Putamen (tissue), 1 donor: Measurements from ENCODE around the gene SRPK2.
"Not testable (repeated sequence)": the region's sequence is repeated elsewhere in the genome, so short reads cannot be mapped to it uniquely, and the experiment has no call there.

Experiments used
- DNase-seq: peaks from one replicate; pipeline ENCODE4 v3.0.0-alpha.2; 2016; ENCODE audit warnings: low spot score

Gene SRPK2

DNA sequence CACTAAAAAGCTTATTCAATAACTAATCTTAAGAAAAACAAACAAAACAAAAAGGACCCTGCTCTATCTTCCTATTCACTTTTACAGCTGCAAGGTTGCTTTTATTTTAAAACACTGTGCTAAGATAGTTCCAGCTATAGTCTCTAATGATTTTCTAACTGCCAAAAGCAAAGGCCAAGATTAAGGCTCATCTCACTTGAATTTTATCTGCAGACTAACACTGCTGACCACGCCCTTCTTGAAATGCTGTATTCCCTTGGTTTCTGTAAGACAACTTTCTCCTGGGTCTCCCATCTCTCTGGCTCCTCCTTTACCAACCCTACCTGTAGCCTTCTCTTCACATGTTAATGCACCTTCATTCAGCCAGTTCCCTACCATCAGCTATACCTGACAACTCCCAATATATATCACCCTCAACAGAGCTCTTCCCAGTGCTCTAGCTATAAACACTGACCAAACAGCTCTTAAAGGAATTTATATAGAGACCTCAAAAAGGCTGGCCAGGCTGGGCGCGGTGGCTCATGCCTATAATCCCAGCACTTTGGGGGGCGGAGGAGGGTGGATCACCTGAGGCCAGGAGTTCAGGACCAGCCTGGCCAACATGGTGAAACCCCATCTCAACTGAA, 11.7 kb downstream of the SRPK2 start:
- DNase-seq, result no peak

DNA sequence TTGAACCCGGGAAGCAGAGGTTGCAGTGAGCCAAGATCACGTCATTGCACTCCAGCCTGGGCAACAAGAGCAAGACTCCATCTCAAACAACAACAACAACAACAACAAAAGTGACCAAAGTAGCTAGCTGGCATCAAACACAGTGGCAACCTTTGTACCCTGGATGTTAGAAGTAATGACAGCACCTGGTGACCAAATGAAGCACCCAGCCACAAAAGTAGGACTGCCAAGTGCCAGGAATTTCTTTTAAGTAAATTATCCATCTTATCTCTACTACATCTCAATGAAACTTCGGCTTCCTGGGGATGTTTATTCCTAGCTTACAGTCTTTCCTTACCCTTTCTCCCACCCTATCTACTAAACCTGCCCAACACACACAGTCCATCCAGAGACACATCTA, 18.8 kb downstream of the SRPK2 start:
- DNase-seq, result no peak

DNA sequence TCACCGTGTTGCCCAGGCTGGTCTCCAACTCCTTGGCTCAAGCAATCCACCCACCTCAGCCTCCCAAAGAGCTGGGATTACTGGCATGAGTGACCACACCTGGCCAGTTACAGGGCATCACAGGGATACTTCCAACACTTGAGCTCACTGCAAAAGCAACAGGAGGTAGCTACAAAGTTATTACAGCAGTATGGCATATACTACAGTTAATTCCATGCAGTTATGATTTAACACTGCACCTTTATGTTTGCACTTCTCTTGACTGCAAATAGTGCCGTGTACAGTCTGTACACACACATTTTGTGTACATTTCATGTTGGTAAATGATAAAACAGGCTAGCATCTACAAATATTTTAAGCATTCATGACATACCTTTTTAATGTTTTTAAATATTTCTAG, 21.3 kb downstream of the SRPK2 start:
- DNase-seq, result no peak

DNA sequence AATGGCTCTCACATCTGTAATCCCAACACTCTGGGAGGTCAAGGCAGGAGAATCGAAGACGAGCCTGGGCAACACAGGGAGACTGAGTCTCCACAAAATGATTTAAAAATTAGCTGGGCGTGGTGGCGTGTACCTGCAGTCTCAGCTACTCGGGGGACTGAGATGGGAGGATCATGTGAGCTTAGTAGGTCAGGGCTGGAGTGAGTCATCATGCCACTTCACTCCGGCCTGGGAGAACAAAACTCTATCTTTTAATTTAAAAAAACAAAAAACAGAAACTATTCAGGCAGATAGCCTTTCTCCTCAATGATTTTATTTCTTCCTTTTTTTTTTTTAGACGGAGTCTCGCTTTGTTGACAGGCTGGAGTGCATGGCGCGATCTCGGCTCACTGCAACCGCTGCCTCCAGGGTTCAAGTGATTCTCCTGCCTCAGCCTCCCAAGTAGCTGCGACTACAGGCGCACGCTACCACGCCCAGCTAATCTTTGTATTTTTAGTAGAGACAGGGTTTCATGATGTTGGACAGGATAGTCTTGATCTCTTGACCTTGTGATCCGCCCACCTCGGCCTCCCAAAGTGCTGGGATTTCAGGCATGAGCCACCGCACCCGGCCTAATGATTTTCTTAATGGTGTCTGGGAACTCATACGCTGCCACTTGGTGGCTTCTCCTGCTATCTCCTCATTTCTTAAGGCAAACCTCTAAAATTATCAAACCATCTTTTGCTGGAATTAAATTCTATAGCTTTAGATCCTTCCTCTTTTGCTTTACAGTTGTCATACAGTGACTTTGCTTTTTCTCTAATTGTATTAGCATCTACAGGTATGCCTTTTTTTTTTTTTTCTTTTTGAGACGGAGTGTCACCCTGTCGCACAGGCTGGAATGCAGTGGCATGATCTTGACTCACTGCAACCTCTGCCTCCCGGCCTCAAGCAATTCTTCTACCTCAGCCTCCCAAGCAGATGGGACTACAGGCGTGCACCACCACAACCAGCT, 22.9 kb downstream of the SRPK2 start:
- no peak for DNase-seq

DNA sequence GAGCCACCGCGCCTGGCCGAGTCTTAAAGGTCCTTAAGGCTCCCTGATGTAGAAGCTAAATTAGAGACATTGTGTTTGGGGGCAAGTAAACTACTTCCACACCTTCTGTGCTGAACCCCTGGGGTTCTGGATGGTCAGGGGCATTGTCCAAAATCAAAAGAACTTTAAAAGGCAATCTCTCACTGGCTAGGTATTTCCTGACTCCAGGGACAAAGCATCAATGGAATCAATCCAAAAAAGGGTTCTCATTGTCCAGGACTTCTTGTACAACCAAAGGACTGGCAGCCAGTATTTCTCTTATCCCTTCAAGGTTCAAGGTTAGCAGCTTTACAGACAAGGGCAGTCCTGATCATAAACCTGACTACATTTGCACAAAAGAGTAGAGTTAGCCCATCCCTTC, 24.0 kb downstream of the SRPK2 start:
- no peak for DNase-seq

DNA sequence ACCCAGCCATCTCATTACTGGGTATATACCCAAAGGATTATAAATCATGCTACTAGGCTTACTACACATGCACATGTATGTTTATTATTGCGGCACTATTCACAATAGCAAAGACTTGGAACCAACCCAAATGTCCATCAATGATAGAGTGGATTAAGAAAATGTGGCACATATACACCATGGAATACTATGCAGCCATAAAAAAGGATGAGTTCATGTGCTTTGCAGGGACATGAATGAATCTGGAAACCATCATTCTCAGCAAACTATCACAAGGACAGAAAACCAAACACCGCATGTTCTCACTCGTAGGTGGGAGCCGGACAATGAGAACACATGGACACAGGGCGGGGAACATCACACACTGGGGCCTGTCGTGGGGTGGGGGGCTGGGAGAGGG, 25.1 kb downstream of the SRPK2 start:
- not testable (repeated sequence) for DNase-seq

DNA sequence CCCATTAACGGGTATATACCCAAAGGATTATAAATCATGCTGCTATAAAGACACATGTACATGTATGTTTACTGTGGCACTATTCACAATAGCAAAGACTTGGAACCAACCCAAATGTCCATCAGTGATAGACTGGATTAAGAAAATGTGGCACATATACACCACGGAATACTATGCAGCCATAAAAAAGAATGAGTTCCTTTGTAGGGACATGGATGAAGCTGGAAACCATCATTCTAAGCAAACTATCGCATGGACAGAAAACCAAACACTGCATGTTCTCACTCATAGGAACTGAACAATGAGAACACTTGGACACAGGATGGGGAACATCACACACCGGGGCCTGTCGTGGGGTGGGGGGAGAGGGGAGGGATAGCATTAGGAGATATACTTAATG, 26.0 kb downstream of the SRPK2 start:
- not testable (repeated sequence) for DNase-seq

DNA sequence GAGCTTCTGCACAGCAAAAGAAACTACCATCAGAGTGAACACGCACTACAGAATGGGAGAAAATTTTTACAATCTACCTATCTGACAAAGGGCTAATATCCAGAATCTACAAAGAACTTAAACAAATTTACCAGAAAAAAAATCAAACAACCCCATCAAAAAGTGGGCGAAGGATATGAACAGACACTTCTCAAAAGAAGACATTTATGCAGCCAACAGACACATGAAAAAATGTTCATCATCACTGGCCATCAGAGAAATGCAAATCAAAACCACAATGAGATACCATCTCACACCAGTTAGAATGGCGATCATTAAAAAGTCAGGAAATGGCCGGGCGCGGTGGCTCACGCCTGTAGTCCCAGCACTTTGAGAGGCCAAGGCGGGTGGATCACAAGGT, 26.7 kb downstream of the SRPK2 start:
- DNase-seq, result not testable (repeated sequence)

DNA sequence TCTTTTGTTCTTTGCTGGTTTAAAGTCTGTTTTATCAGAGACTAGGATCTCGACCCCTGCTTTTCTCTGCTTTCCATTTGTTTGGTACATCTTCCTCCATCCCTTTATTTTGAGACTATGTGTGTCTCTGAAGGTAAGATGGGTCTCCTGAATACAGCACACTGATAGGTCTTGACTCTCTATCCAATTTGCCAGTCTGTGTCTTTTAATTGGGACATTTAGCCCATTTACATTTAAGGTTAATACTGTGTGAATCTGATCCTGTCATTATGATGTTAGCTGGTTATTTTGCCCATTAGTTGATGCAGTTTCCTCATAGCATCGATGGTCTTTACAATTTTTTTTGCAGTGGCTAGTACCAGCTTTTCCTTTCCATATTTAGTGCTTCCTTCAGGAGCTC, 28.6 kb downstream of the SRPK2 start:
- DNase-seq, result not testable (repeated sequence)

DNA sequence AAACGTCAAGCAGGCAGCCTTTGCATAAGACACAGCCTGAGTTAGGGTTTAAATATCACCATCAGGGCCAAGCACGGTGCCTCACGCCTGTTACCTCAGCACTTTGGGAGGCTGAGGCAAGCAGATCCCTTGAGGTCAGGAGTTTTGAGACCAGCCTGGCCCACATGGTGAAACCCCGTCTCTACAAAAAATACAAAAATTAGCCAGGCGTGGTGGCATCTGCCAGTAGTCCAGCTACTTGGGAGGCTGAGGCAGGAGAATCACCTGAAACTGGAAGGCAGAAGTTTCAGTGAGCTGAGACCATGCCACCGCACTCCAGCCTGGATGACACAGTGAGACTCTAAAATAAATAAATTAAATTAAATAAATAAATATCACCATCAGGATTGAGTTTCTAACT, 33.0 kb downstream of the SRPK2 start:
- no peak for DNase-seq

DNA sequence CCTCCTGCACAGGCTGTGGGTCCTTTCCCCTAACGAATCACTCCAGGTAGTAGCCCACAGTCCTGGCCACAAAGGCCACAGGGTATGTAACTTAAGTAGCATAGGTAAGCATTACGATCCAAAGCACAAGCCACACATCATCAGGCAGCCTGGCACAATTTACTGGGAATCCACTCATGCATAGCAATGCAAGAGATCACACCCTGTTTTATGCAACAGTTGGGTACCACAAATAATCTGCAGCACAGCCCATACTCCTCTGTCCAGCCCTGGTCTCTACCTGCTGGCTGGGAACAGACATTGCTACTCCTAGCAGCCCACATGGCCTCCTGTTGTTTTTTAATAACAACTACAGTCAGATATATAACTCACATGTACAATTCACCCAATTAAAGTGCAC, 34.3 kb downstream of the SRPK2 start:
- DNase-seq, result no peak

DNA sequence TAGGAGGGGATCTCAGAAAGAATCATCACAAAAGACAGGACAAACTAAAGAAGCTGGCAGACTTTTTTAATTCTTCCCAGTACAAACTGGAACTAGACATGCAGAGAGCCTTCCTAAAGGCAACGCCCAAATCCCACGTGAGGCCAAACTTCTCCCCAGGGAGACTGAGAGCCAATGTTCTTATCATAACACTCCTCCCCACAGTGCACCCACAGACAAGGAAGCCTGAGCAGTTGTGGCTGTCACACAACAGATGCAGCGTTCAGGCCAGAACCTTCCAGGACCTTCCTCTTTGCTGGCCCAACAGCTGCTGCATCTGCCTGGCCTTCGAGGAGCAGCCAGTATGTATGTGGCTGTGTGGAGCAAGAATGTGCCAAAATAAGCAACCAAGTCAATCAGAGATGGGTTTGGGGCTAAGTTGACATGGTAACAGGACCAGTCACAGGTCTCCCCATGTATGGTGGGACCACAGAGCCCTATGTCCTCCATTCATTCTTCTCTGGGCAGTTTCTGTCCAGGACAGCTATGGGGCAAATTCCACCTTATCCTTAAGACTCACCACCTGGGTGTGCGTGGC, 34.9 kb downstream of the SRPK2 start:
- DNase-seq, result no peak

DNA sequence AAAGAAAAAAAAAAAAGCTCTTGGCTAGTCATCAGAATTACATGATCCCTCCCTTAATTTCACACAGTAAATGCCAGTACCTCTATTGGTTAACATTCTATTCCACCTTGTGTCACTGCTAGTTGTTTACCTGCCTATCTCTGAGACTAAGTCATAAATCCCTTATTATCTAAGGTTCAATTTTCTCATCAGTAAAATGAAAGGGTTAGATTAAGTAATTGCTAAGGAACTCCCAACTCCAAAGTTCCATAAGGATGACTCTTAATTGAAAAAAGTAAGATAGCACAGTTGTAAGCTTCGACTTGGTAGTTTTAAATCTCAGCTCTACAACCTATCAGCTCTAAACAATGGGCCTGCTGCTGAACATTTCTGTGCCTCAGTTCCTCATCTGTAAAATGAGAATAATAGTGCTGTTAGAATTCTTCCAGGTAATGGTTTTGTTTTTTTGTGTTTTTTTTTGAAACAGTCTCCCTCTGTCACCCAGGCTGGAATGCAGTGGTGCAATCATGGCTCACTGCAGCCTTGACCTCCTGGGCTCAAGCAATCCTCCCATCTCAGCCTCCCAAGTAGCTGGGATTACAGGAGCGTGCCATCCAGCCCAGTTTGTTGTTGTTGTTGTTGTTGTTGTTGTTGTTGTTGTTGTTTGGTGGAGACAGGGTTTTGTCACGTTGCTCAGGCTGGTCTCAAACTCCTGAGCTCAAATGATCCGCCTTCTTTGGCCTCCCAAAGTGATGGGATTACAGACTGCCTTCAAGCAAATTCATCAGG, 35.6 kb downstream of the SRPK2 start:
- DNase-seq, result no peak

DNA sequence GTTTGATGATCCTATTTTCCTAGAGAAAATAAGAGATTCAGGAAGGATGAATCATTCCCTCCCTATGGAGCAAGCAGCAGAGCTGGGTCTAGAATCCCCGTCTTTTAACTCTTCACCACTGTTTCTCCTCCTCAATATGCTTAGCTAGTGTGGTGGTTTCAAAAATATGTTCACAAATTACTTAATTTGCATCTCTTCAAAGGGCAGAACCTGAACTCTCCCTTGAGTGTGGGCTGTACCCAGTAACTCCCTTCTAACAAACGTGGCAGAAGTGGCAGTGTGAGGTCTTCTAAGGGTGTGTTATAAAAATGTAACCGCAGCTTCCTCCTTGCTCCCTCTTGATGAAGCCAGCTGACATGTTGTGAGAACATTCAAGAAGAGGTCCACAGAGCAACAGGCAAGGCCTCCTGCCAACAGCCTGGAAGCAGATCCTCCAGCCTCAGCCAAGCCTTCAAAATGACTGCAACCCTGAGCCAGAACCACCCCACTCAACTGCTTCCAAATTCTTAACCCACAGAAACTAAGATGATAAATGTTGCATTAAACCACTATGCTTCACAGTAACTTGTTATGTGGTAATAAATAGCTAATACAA, 36.6 kb downstream of the SRPK2 start:
- peak; percentile 58 for DNase-seq

DNA sequence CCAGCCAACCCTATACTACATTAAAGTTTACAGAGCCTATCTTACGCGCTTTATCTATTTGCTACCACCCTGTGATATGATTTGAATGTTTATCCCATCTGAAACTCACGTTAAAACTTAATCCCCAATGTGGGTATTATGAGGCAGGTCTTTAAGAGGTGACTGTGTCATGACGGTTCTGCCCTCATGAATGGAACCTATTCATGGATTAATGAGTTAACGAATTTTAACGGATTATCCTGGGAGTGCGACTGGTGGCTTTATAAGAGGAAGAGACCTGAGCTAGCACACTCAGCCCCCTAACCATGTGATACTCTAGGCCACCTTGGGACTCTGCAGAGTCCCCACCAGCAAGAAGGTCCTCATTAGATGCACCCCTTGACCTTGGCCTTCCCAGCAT, 37.8 kb downstream of the SRPK2 start:
- no peak for DNase-seq

DNA sequence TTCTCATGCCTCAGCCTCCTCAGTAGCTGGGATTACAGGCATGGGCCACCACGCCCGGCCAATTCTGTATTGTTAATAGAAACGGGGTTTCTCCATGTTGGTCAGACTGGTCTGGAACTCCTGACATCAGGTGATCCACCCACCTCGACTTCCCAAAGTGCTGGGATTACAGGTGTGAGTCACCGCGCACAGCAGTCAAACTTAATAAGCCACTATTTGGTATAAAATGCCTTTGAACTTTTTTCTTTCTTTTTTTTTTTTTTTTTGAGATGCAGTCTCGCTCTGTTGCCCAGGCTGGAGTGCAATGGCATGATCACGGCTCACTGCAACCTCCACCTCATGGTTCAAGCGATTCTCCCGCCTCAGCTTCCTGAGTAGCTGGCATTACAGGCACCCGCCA, 40.5 kb downstream of the SRPK2 start:
- not testable (repeated sequence) for DNase-seq

DNA sequence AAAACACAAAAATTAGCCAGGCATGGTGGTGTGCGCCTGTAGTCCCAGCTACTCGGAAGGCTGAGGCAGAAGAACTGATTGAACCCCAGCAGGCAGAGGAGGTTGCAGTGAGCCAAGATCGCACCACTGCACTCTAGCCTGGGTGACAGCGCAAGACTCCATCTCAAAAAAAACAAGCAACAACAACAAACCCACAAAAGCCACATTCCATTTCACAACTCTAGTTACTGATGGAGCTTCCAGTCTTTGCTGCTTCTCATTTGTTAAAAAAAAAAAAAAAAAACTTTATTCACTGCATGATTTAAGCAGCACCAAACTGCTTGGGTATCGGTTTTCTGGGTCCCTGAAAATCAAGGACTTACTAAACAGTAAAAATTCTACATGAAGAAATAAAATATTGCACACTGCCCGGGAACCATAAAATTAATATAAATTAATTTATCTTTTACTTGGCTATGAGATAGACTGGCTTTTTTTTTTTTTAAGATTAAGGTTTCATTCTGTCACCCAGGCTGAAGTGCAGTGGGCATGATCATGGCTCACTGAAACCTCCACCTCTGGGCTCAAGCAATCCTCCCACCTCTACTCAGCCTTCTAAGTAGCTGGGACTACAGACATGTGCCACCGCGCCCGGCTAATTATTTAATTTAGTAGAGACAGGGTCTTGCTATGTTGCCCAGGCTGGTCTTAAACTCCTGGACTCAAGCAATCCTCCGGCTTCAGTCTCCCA, 42.0 kb downstream of the SRPK2 start:
- DNase-seq, result no peak

DNA sequence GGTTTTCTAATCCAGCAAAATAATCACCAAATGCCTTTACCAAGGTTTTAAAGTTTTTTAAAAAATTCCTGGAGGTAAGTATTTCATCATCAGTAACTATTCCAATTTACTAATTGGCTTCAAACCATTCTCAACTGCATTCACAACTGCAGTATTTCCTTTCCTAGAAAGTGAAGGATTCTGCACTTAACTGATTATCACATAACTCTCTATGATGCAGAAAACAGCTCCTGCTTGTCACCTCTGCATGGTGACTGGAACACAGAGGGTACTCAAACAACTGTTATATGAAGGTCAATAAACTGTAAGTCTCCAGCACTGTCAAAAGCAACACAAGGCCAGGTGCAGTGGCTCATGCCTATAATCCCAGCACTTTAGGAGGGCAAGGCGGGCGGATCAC, 42.6 kb downstream of the SRPK2 start:
- no peak for DNase-seq

DNA sequence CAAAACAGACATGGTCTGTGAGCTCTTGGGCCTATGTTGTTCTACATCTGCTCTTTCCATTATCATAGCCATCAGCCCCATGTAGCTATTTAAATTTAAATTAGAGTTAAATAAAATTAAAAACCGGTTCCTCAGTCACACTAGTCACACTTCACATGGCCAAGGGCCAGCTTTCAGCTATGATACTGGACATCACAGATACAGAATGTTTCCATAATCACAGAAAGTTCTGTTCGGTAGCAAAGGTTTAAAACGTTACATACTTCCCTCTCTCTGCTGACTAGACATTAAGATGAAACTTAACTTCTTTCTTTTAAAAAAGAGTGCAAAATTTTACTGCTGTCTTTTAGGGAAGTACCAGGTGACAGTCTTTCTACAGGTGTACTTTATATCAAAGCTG, 43.0 kb downstream of the SRPK2 start:
- no peak for DNase-seq

DNA sequence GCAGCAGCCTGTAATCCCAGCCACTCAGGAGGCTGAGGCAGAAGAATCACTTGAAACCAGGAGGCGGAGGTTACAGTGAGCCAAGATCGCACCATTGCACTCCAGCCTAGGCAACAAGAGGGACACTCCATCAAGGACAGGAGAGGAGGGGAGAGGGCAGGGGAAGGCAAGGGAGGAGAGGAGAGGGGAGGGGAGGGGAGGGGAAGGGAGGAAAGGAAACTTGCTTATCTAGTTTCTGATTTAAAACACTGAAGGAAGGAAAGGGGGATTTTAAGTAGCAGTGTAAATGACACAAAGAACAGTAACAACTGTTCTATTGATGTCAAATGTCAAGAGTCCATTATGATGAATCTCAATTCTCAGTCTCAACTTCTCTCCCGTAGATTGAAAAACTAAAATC, 43.7 kb downstream of the SRPK2 start:
- DNase-seq, result no peak
